SK-N-SH (cell line): ENCODE data around the gene NEAT1.
A peak's percentile ranks its signal among the peaks of the same experiment; 100 is the strongest.

Experiments used
- CTCF ChIP-seq: fragments of 200-600 bp; sonication (generic); IDR thresholded peaks from 2 replicates; pipeline ENCODE4 v1.6.1; 2017; ENCODE audit warnings: antibody characterized with exemption, mild to moderate bottlenecking, moderate library complexity
- EP300 ChIP-seq, 2 experiments: IDR thresholded peaks; 2 replicates each; pipeline versions ENCODE4 v1.4.0 to v1.6.1; 2012; ENCODE audit warnings: borderline replicate concordance in 1 of 2, low read depth in 1 of 2, low read length in 1 of 2
- FOXJ3 ChIP-seq: sonication (generic); formaldehyde crosslinking; IDR thresholded peaks from 2 replicates; pipeline ENCODE4 v1.5.1; 2020; ENCODE audit warnings: mild to moderate bottlenecking, missing genetic modification reagents
- FOXM1 ChIP-seq: IDR thresholded peaks from 2 replicates; pipeline ENCODE4 v1.4.0; 2012; ENCODE audit warnings: low read depth, mild to moderate bottlenecking
- NRF1 ChIP-seq: IDR thresholded peaks from 2 replicates; pipeline ENCODE4 v1.6.1; 2012; ENCODE audit warnings: low read depth, mild to moderate bottlenecking, low read length
- REST ChIP-seq: IDR thresholded peaks from 2 replicates; pipeline ENCODE4 v1.6.1; 2012; ENCODE audit warnings: mild to moderate bottlenecking, low read depth, low read length, moderate library complexity
- SIN3A ChIP-seq: IDR thresholded peaks from 2 replicates; pipeline ENCODE4 v1.6.1; 2012; ENCODE audit warnings: low read depth, mild to moderate bottlenecking, low read length, moderate library complexity, borderline replicate concordance
- TAF1 ChIP-seq: IDR thresholded peaks from 2 replicates; pipeline ENCODE4 v1.6.1; 2012; ENCODE audit warnings: low read depth, mild to moderate bottlenecking, low read length, moderate library complexity, borderline replicate concordance
- TEAD4 ChIP-seq: IDR thresholded peaks from 2 replicates; pipeline ENCODE4 v1.4.0; 2012; ENCODE audit warnings: mild to moderate bottlenecking, borderline replicate concordance; ENCODE audit not compliant: insufficient read depth

GRCh38 chr11:65477149-65477965 is 54.8 kb downstream of the NEAT1 start:
- TF ChIP-seq CTCF (no peak), EP300 (IDR thresholded peaks at IDR 0.05; ENCODE audit: borderline replicate concordance in 1 of 2, low read depth in 1 of 2, low read length in 1 of 2) (peak; percentile 25 to 60; a peak in 2 of 4 replicates), TAF1 (no peak; the same call in none of the 2 replicates), NRF1 (peak; percentile 33; the same call in 1 of the 2 replicates), SIN3A (peak; percentile 18; the same call in 1 of the 2 replicates), FOXM1 (peak; percentile 31; the same call in 1 of the 2 replicates), REST (peak; percentile 4; the same call in 1 of the 2 replicates), TEAD4 (no peak), FOXJ3 (CRISPR knock-in tag) (no peak)
